Activated CD4-positive, alpha-beta T cell treated with anti-CD3 and anti-CD28 coated beads, Interleukin-2, amount 10 ng/mL, durations not matched to agents 7 days and 5 days (primary cell): ENCODE data around the gene RAD9A. TPM values are rescaled to one million over a fixed set of nuclear protein-coding genes. Genes with fewer than 3 reads are reported as not detected.

Source experiments
- CTCF ChIA-PET: fragments of 350-600 bp; sonication (Branson Sonifier 250); formaldehyde crosslinking; loops from one replicate; lab custom pipeline; 2021; ENCODE audit warnings: antibody characterized with exemption; lab: Charles Lee
- POLR2A ChIA-PET: fragments of 350-600 bp; sonication (Branson Sonifier 250); formaldehyde crosslinking; loops from one replicate; lab custom pipeline; 2021; ENCODE audit warnings: antibody characterized with exemption; lab: Charles Lee
- DNase-seq: peaks from one replicate; pipeline ENCODE4 v3.0.0-alpha.2; 2020
- H3K27ac Mint-ChIP-seq: one replicate; pipeline ENCODE4 v1.8.0; 2021; ENCODE audit warnings: mild to moderate bottlenecking, moderate library complexity, mixed read lengths
- H3K27me3 Mint-ChIP-seq: one replicate; pipeline ENCODE4 v1.8.0; 2021; ENCODE audit warnings: mixed read lengths
- H3K36me3 Mint-ChIP-seq: one replicate; pipeline ENCODE4 v1.8.0; 2021; ENCODE audit warnings: low read depth, mixed read lengths
- H3K4me1 Mint-ChIP-seq: one replicate; pipeline ENCODE4 v1.8.0; 2021; ENCODE audit warnings: mixed read lengths
- H3K4me3 Mint-ChIP-seq: one replicate; pipeline ENCODE4 v1.8.0; 2021; ENCODE audit warnings: mild to moderate bottlenecking, moderate library complexity, mixed read lengths
- H3K9me3 Mint-ChIP-seq: one replicate; pipeline ENCODE4 v1.8.0; 2021; ENCODE audit warnings: mixed read lengths
- total RNA-seq, 2 experiments: library from RNA; stranded (reverse); gene quantifications; one replicate each; pipeline ENCODE4 v1.2.3, GENCODE V29; 2021

RAD9A gene
- total RNA-seq, 2 experiments from 2014 or later = 49.3 to 53.7 TPM

GRCh38 chr11:67436459-67437081 is 44.8 kb downstream of the RAD9A start:
- Mint-ChIP-seq H3K36me3 (peaks cover 65% of the 10 kb centered on the region), H3K4me1 (peaks cover 64% of the 10 kb centered on the region), H3K4me3 (peak overlapping the region; percentile 98), H3K27me3 (no peaks in the 10 kb centered on the region), H3K9me3 (no peaks in the 10 kb centered on the region), H3K27ac (peak overlapping the region; percentile 89)
- DNase-seq = peak; percentile 77
- ChIA-PET CTCF (interaction anchor here (0.9 to 4.2 kb wide), 11 partner anchors 12 to 137 kb away, joined by 3 to 29 read pairs (median 5); partner anchors contain the start of gene PPP1CA), POLR2A (interaction anchor here (0.7 to 2.9 kb wide), 6 partner anchors 28 to 50 kb away, joined by 3 to 18 read pairs (median 3); partner anchors contain the start of genes AIP and PPP1CA)

- peaks cover 63% of the 10 kb centered on the region for H3K4me1 Mint-ChIP-seq
- CTCF ChIA-PET = interaction anchor here (0.6 to 4.2 kb wide), 15 partner anchors 9 to 384 kb away, joined by 3 to 29 read pairs (median 5); partner anchors contain the start of genes CABP4, PPP1CA and RPS6KB2
- POLR2A ChIA-PET = interaction anchor here (0.6 to 2.9 kb wide), 8 partner anchors 17 to 49 kb away, joined by 3 to 18 read pairs (median 5); partner anchors contain the start of genes AIP, PPP1CA and TBC1D10C
- no peaks in the 10 kb centered on the region for H3K9me3 Mint-ChIP-seq
- DNase-seq = peak; percentile 83
- peak within 1 kb of the TSS; percentile 98 for H3K4me3 Mint-ChIP-seq
- peaks cover 59% of the 10 kb centered on the region for H3K36me3 Mint-ChIP-seq
- no peaks in the 10 kb centered on the region for H3K27me3 Mint-ChIP-seq
- H3K27ac Mint-ChIP-seq = peak within 1 kb of the TSS; percentile 94
Observed at GRCh38 chr11:67437082-67437808, 45.5 kb downstream of the RAD9A start, which contains the start of gene PTPRCAP. PTPRCAP (minus strand) TSS chr11:67437682; CDS start chr11:67437619, 63 bp downstream.

GRCh38 chr11:67437809-67438157 is 46.0 kb downstream of the RAD9A start:
- Mint-ChIP-seq H3K4me3 (peak overlapping the region; percentile 98), H3K4me1 (peaks cover 63% of the 10 kb centered on the region), H3K27ac (peak overlapping the region; percentile 94), H3K36me3 (peaks cover 57% of the 10 kb centered on the region), H3K27me3 (no peaks in the 10 kb centered on the region), H3K9me3 (no peaks in the 10 kb centered on the region)
- POLR2A ChIA-PET = interaction anchor here (0.6 to 2.9 kb wide), 6 partner anchors 18 to 45 kb away, joined by 3 to 18 read pairs (median 7); partner anchors contain the start of genes AIP, PPP1CA and TBC1D10C
- no peak for DNase-seq
- CTCF ChIA-PET = interaction anchor here (0.6 to 4.2 kb wide), 15 partner anchors 10 to 385 kb away, joined by 3 to 29 read pairs (median 5); partner anchors contain the start of genes CABP4, PPP1CA and RPS6KB2

GRCh38 chr11:67438158-67438902 is 46.5 kb downstream of the RAD9A start:
- ChIA-PET POLR2A (interaction anchor here (0.6 to 2.9 kb wide), 7 partner anchors 18 to 46 kb away, joined by 3 to 18 read pairs (median 7); partner anchors contain the start of genes AIP, PPP1CA, RAD9A and TBC1D10C), CTCF (interaction anchor here (1.1 to 4.2 kb wide), 15 partner anchors 10 to 67 kb away, joined by 3 to 29 read pairs (median 5); partner anchors contain the start of genes CABP4, PITPNM1, PPP1CA and RPS6KB2)
- H3K27ac Mint-ChIP-seq = peak overlapping the region; percentile 94
- H3K4me3 Mint-ChIP-seq = peak overlapping the region; percentile 98
- no peaks in the 10 kb centered on the region for H3K9me3 Mint-ChIP-seq
- H3K27me3 Mint-ChIP-seq = no peaks in the 10 kb centered on the region
- peaks cover 51% of the 10 kb centered on the region for H3K36me3 Mint-ChIP-seq
- H3K4me1 Mint-ChIP-seq = peaks cover 62% of the 10 kb centered on the region
- DNase-seq = peak; percentile 85

GRCh38 chr11:67439321-67440228 is 47.8 kb downstream of the RAD9A start:
- ChIA-PET CTCF (interaction anchor here (0.7 to 4.2 kb wide), 13 partner anchors 10 to 93 kb away, joined by 3 to 29 read pairs (median 5); partner anchors contain the start of genes PITPNM1, PPP1CA and RPS6KB2), POLR2A (interaction anchor here (0.6 to 1.3 kb wide), 3 partner anchors 31 to 152 kb away, joined by 3 to 4 read pairs (median 3); partner anchors contain the start of gene RAD9A)
- Mint-ChIP-seq H3K27ac (peak overlapping the region; percentile 94), H3K4me3 (peak overlapping the region; percentile 98), H3K4me1 (peaks cover 61% of the 10 kb centered on the region), H3K9me3 (no peaks in the 10 kb centered on the region), H3K27me3 (no peaks in the 10 kb centered on the region), H3K36me3 (peaks cover 43% of the 10 kb centered on the region)
- peak; percentile 48 for DNase-seq

GRCh38 chr11:67440229-67441097 is 48.7 kb downstream of the RAD9A start:
- ChIA-PET POLR2A (no interaction called here), CTCF (interaction anchor here (0.9 to 4.2 kb wide), 4 partner anchors 18 to 48 kb away, joined by 3 to 29 read pairs (median 3); partner anchors contain the start of gene PPP1CA)
- Mint-ChIP-seq H3K27ac (peak overlapping the region; percentile 94), H3K27me3 (no peaks in the 10 kb centered on the region), H3K36me3 (peaks cover 39% of the 10 kb centered on the region), H3K4me1 (peaks cover 65% of the 10 kb centered on the region), H3K4me3 (peak overlapping the region; percentile 98), H3K9me3 (no peaks in the 10 kb centered on the region)
- DNase-seq = peak; percentile 53

GRCh38 chr11:67441098-67441563 is 49.3 kb downstream of the RAD9A start:
- peaks cover 69% of the 10 kb centered on the region for H3K4me1 Mint-ChIP-seq
- H3K36me3 Mint-ChIP-seq = peaks cover 34% of the 10 kb centered on the region
- ChIA-PET POLR2A (no interaction called here), CTCF (interaction anchor here (0.9 to 1.0 kb wide), 3 partner anchors 17 to 47 kb away, joined by 3 read pairs; no protein-coding TSS in a partner anchor)
- no peaks in the 10 kb centered on the region for H3K9me3 Mint-ChIP-seq
- peak overlapping the region; percentile 94 for H3K27ac Mint-ChIP-seq
- H3K27me3 Mint-ChIP-seq = no peaks in the 10 kb centered on the region
- peak overlapping the region; percentile 98 for H3K4me3 Mint-ChIP-seq
- no peak for DNase-seq

DNA sequence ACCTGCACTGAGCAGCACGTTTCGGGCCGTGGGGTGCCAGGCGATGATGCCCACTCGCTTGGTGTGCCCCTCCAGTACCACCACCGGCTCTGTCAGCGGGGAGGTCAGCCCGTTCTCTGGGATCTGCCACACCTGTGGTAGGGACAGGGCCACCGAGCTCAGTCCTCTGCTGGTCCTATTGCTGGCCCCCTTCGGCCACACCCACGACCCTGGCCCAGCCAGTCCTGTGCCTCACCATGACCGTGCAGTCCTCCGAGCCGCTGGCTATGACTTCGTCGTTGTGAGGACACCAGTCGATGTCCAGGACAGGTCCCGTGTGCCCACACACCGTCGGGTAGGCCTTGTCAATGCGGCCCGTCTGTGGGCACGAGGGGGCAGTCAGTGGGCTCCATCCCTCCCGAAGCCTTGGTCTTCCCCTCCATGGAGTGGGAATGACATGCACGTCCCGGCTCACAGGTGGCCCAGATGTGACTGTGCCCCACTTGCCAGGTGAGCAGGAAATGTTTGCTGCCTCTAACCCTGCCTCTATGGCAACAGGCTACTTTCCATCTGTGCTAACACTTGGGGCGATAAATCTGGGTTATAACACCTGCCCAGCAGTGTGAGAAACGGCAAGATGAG is 50.1 kb downstream of the RAD9A start:
- Mint-ChIP-seq H3K36me3 (peaks cover 28% of the 10 kb centered on the region), H3K27ac (peak overlapping the region; percentile 94), H3K27me3 (no peaks in the 10 kb centered on the region), H3K4me3 (peak overlapping the region; percentile 1), H3K4me1 (peaks cover 72% of the 10 kb centered on the region), H3K9me3 (no peaks in the 10 kb centered on the region)
- no peak for DNase-seq
- POLR2A ChIA-PET = no interaction called here
- CTCF ChIA-PET = interaction anchor here (0.9 to 1.0 kb wide), 2 partner anchors 16 to 35 kb away, joined by 3 read pairs; no protein-coding TSS in a partner anchor

GRCh38 chr11:67442504-67443404 is 51.0 kb downstream of the RAD9A start:
- H3K4me3 Mint-ChIP-seq = peak overlapping the region; percentile 62
- POLR2A ChIA-PET = no interaction called here
- DNase-seq = no peak
- CTCF ChIA-PET = interaction anchor here (1.2 kb wide), 1 partner anchor 13 kb away, joined by 10 read pairs; no protein-coding TSS in a partner anchor
- no peaks in the 10 kb centered on the region for H3K9me3 Mint-ChIP-seq
- peak overlapping the region; percentile 80 for H3K27ac Mint-ChIP-seq
- H3K4me1 Mint-ChIP-seq = peaks cover 80% of the 10 kb centered on the region
- H3K36me3 Mint-ChIP-seq = peaks cover 22% of the 10 kb centered on the region
- no peaks in the 10 kb centered on the region for H3K27me3 Mint-ChIP-seq
